Measurements from ENCODE around the gene PCCA. TPM values are rescaled to one million over a fixed set of nuclear protein-coding genes. Genes with fewer than 3 reads are reported as not detected.

Gene PCCA
- total and polyA plus RNA-seq, 2 donors (not counting 3 experiments of a cell fraction or from before 2014, with no cell fraction given): 5.7 to 20.2 TPM

- intact Hi-C loops (cut with micrococcal nuclease): no loop called here
- no peak overlapping the region for H3K27ac ChIP-seq (ENCODE audit: insufficient read depth, low read depth, low read length)
- H3K4me2 ChIP-seq (ENCODE audit: insufficient read depth, low read length): no peak overlapping the region
- BruUV-seq (replicated peaks): no TSS peak
- H3K4me1 ChIP-seq (ENCODE audit: control insufficient read depth, extremely low read depth, insufficient read depth, low read length): no peaks in the 10 kb centered on the region
- H3K27me3 ChIP-seq (ENCODE audit: control insufficient read depth in 2 of 2, insufficient read depth in 2 of 2, low read length in 2 of 2): no peaks in the 10 kb centered on the region
- DNase-seq (ENCODE audit: low read depth, low spot score): no peak
- H3K4me3 ChIP-seq (replicated peaks in 1 of 3; ENCODE audit: insufficient read depth in 1 of 3, low read depth in 1 of 3, low read length in 3 of 3): no peak overlapping the region
- ChIA-PET CTCF (no interaction called here), POLR2A (no interaction called here)
- no peaks in the 10 kb centered on the region for H3K9me1 ChIP-seq (replicated peaks; ENCODE audit: control insufficient read depth, extremely low read depth, insufficient read depth, low read length)
- no peak overlapping the region for H3K9ac ChIP-seq (replicated peaks; ENCODE audit: extremely low read depth, insufficient read depth, low read length)
- FAIRE-seq: no peak
- H3K36me3 ChIP-seq (ENCODE audit: control insufficient read depth in 2 of 2, extremely low read depth in 1 of 2, insufficient read depth in 2 of 2, low read length in 2 of 2): no peaks in the 10 kb centered on the region
- no peaks in the 10 kb centered on the region for H3K9me3 ChIP-seq (replicated peaks; ENCODE audit: control insufficient read depth, insufficient read depth, low read length)
- dilution Hi-C loops (cut with MboI; ENCODE audit: extremely low pct_ligation_motif_present, low sequenced_read_pairs): no loop called here
- H4K20me1 ChIP-seq (replicated peaks; ENCODE audit: control insufficient read depth, extremely low read depth, insufficient read depth, low read length): no peaks in the 10 kb centered on the region
- no peaks in the 10 kb centered on the region for H3K79me2 ChIP-seq (ENCODE audit: control insufficient read depth, insufficient read depth, low read length)
- H2AFZ ChIP-seq (ENCODE audit: low read depth, low read length): no peak overlapping the region
- no peak for TF ChIP-seq FOS (IDR thresholded peaks at IDR 0.05; ENCODE audit: borderline replicate concordance, insufficient read depth, low read length)
- TF ChIP-seq JUN (IDR thresholded peaks at IDR 0.05; ENCODE audit: borderline replicate concordance, insufficient read depth, insufficient read length, low read depth): no peak
- no peak for TF ChIP-seq POLR2AphosphoS5 (IDR thresholded peaks at IDR 0.05; ENCODE audit: insufficient read depth, low read depth, low read length)
- no peak for TF ChIP-seq POLR2A (IDR thresholded peaks at IDR 0.05; ENCODE audit: low read depth, low read length)
- no peak for TF ChIP-seq MYC (IDR thresholded peaks at IDR 0.05; ENCODE audit: low read depth, low read length)
- no peak for TF ChIP-seq GATA2 (IDR thresholded peaks at IDR 0.05; ENCODE audit: insufficient read depth, insufficient read length, low read depth, low read length)
- no peak for TF ChIP-seq EZH2 (IDR thresholded peaks at IDR 0.05; ENCODE audit: borderline replicate concordance, low read depth, low read length, severe bottlenecking)
- TF ChIP-seq MAX (IDR thresholded peaks at IDR 0.05; ENCODE audit: insufficient read depth, insufficient read length): no peak
- no peak for TF ChIP-seq CTCF (IDR thresholded peaks at IDR 0.05; ENCODE audit: extremely low read depth in 1 of 2, insufficient read depth in 1 of 2, low read depth in 1 of 2, low read length in 2 of 2)
Measured at GRCh38 chr13:100535426-100536135, 446.7 kb downstream of the PCCA start.
